K562 (cell line): ENCODE results near the gene LRRC9. TPM values are rescaled to one million over a fixed set of nuclear protein-coding genes. Genes with fewer than 3 reads are reported as not detected.

Experiments
- ATAC-seq: fragments of 200-7000 bp; cut with Tn5 transposase; 3 replicates; pipeline ENCODE4 v1.9.1; 2020; ENCODE audit warnings: moderate library complexity
- BruUV-seq: library from RNA; stranded (reverse); fragments of 400-500 nt; replicated peaks from 2 replicates; lab custom pipeline; 2021; lab: Mats Ljungman, UMichigan
- CTCF ChIA-PET: fragments of 300-600 bp; formaldehyde crosslinking; extraction: SDS; loops from one replicate; lab custom pipeline; 2021; ENCODE audit warnings: low intra/inter-chr PET ratio; lab: Yijun Ruan, JAX
- POLR2A ChIA-PET: fragments of 300-600, 350-650 bp; sonication (Branson Sonifier 250); formaldehyde crosslinking; extraction: SDS; loops from one replicate; lab custom pipeline; 2021; ENCODE audit warnings: antibody characterized with exemption, inconsistent platforms; lab: Yijun Ruan, JAX
- DNase-seq, 4 experiments: peaks; one replicate each; pipeline versions ENCODE4 v3.0.0 to v3.0.0-alpha.2; 2011 to 2018; ENCODE audit warnings: low spot score in 3 of 4, mixed read lengths in 3 of 4; ENCODE audit errors: extremely low read depth in 1 of 4
- FAIRE-seq: peaks from 2 replicates; lab custom pipeline; 2011; peaks lifted over from hg19 to GRCh38; lab: Jason Lieb, UNC
- H2AFZ ChIP-seq: 2 replicates; pipeline ENCODE4 v1.6.0; 2011; ENCODE audit warnings: low read depth, low read length, control low read depth, inconsistent platforms
- H3K27ac ChIP-seq: fragments of 200-600 bp; 3 replicates; pipeline ENCODE4 v1.8.0; 2011; ENCODE audit warnings: low read depth, mild to moderate bottlenecking, control low read depth, inconsistent platforms, low read length, moderate library complexity, mixed read lengths; ENCODE audit errors: extremely low read depth
- H3K27me3 ChIP-seq, 2 experiments: fragments of 300-600 bp in 1 of 2; 2 replicates in 1 of 2; 3 replicates in 1 of 2; pipeline versions ENCODE4 v1.6.0 to v1.8.0; 2011; ENCODE audit warnings: inconsistent platforms in 2 of 2, low read length in 2 of 2, mild to moderate bottlenecking in 1 of 2, mixed read lengths in 1 of 2, moderate library complexity in 1 of 2; ENCODE audit not compliant: control insufficient read depth in 2 of 2, insufficient read depth in 2 of 2
- H3K36me3 ChIP-seq: fragments of 300-600 bp; 3 replicates; pipeline ENCODE4 v1.8.0; 2011; ENCODE audit warnings: mild to moderate bottlenecking, low read length, inconsistent platforms; ENCODE audit not compliant: control insufficient read depth, insufficient read depth
- H3K4me1 ChIP-seq, 2 experiments: fragments of 200-600 bp in 1 of 2; replicated peaks in 1 of 2; 2 replicates in 1 of 2; 3 replicates in 1 of 2; pipeline versions ENCODE4 v1.5.1 to v1.8.0; 2011; ENCODE audit warnings: inconsistent platforms in 2 of 2, low read length in 2 of 2, mild to moderate bottlenecking in 1 of 2, mixed read lengths in 1 of 2, moderate library complexity in 1 of 2; ENCODE audit not compliant: control insufficient read depth in 2 of 2, insufficient read depth in 2 of 2
- H3K4me2 ChIP-seq: 2 replicates; pipeline ENCODE4 v1.6.1; 2011; ENCODE audit warnings: low read length, control low read depth, inconsistent platforms, mixed read lengths; ENCODE audit not compliant: insufficient read depth
- H3K4me3 ChIP-seq: fragments of 200-600 bp; sonication (generic), shearing (Covaris generic); 2 replicates; pipeline ENCODE4 v1.5.1; 2016; ENCODE audit warnings: control low read depth, inconsistent platforms
- H3K79me2 ChIP-seq: fragments of 200-600 bp; 3 replicates; pipeline ENCODE4 v1.8.0; 2011; ENCODE audit warnings: low read length, inconsistent platforms; ENCODE audit not compliant: control insufficient read depth, insufficient read depth
- H3K9ac ChIP-seq, 2 experiments: 2 replicates each; pipeline versions ENCODE4 v1.6.0 to v1.6.1; 2011; ENCODE audit warnings: low read depth in 2 of 2, low read length in 2 of 2, control low read depth in 1 of 2, inconsistent platforms in 1 of 2, mild to moderate bottlenecking in 1 of 2, mixed read lengths in 1 of 2; ENCODE audit not compliant: insufficient read depth in 1 of 2
- H3K9me1 ChIP-seq: one replicate; pipeline ENCODE4 v1.6.0; 2011; ENCODE audit warnings: inconsistent platforms, mild to moderate bottlenecking, low read length, moderate library complexity; ENCODE audit not compliant: control insufficient read depth, insufficient read depth
- H3K9me3 ChIP-seq: replicated peaks from 2 replicates; pipeline ENCODE4 v1.5.1; 2011; ENCODE audit warnings: low read depth, low read length, inconsistent platforms; ENCODE audit not compliant: control insufficient read depth, insufficient read depth
- H4K20me1 ChIP-seq: replicated peaks from 2 replicates; pipeline ENCODE4 v1.6.1; 2011; ENCODE audit warnings: low read length, inconsistent platforms, mixed read lengths; ENCODE audit not compliant: control insufficient read depth, insufficient read depth
- ATF3 ChIP-seq, 2 experiments: fragments of 450-650 bp in 1 of 2; sonication (generic) in 1 of 2; formaldehyde crosslinking in 1 of 2; IDR thresholded peaks in 1 of 2; conservative IDR thresholded peaks in 1 of 2; 2 replicates each; pipeline versions ENCODE4 v1.6.1 to v1.8.1; 2016 to 2023; ENCODE audit warnings: mild to moderate bottlenecking in 2 of 2, moderate library complexity in 2 of 2, inconsistent platforms in 1 of 2, missing genetic modification reagents in 1 of 2
- BCL6 ChIP-seq: fragments of 250-450 bp; sonication (Bioruptor Pico); IDR thresholded peaks from 2 replicates; pipeline ENCODE4 v1.4.0; 2020
- EGR1 ChIP-seq: fragments of 450-650 bp; conservative IDR thresholded peaks from 2 replicates; pipeline ENCODE4 v1.6.1; 2017; ENCODE audit warnings: mild to moderate bottlenecking
- NRF1 ChIP-seq, 2 experiments: fragments of 450-650 bp; IDR thresholded peaks in 1 of 2; conservative IDR thresholded peaks in 1 of 2; 2 replicates each; pipeline ENCODE4 v1.6.1; 2014; ENCODE audit warnings: mild to moderate bottlenecking in 2 of 2
- POLR2AphosphoS2 ChIP-seq: IDR thresholded peaks from 2 replicates; pipeline ENCODE4 v1.6.1; 2012; ENCODE audit warnings: low read length, improper control_type of control experiment
- RNF219 ChIP-seq: fragments of 250-450 bp; sonication (Bioruptor Pico); IDR thresholded peaks from 2 replicates; pipeline ENCODE4 v1.5.0; 2022; ENCODE audit warnings: mild to moderate bottlenecking
- SMAD2 ChIP-seq: fragments of 150-350 bp; IDR thresholded peaks from 2 replicates; pipeline ENCODE4 v1.6.1; 2014; ENCODE audit warnings: low read depth, mild to moderate bottlenecking, low read length
- THAP12 ChIP-seq: fragments of 250-450 bp; sonication (Bioruptor Pico); IDR thresholded peaks from 2 replicates; pipeline ENCODE4 v1.9.0; 2021; ENCODE audit warnings: mild to moderate bottlenecking, inconsistent platforms
- ZBTB17 ChIP-seq: fragments of 450-650 bp; formaldehyde crosslinking; IDR thresholded peaks from 2 replicates; pipeline ENCODE4 v1.4.0; 2020; ENCODE audit warnings: mild to moderate bottlenecking
- ZNF143 ChIP-seq: sonication (generic); formaldehyde crosslinking; IDR thresholded peaks from 2 replicates; pipeline ENCODE4 v1.9.0; 2022; ENCODE audit warnings: mild to moderate bottlenecking, missing genetic modification reagents
- ZNF445 ChIP-seq: fragments of 250-450 bp; sonication (Bioruptor Pico); IDR thresholded peaks from 2 replicates; pipeline ENCODE4 v1.4.0; 2020; ENCODE audit warnings: low read depth, mild to moderate bottlenecking, moderate library complexity
- whole genome bisulfite sequencing: fragments of 100-300 bp; shearing (Covaris generic); methylation state at CpG from one replicate; pipeline ENCODE4 v1.1.6; 2016; ENCODE audit warnings: low coverage, mixed read lengths; ENCODE audit not compliant: insufficient coverage; ENCODE audit errors: missing lambda C conversion rate; 5-methylcytosine and 5-hydroxymethylcytosine counted together
- in situ Hi-C: fragments of 300-500 bp; cut with MboI; formaldehyde crosslinking; loops from 4 replicates; pipeline ENCODE4 v1.15.0; 2018; ENCODE audit warnings: inconsistent platforms, mixed read lengths
- intact Hi-C: fragments of 100-400 bp; cut with micrococcal nuclease; formaldehyde crosslinking; loops from 2 replicates; pipeline ENCODE4 v1.14.2; 2022
- polyA plus RNA-seq, 8 experiments: library from polyadenylated mRNA; depleted of rRNA in 4 of 8; stranded (reverse) in 5 of 8; unstranded in 3 of 8; fragments of >200 nt; fragmentation: Nextera tagmentation in 2 of 8; fragmentation: Illumina TruSeq in 1 of 8; extraction: Ambion mirVana in 2 of 8; extraction: Trizol in 1 of 8; gene quantifications; 2 replicates each; pipeline versions ENCODE4 v1.2.1 to v1.2.3, GENCODE V29; 2011 to 2014; ENCODE audit warnings: inconsistent platforms in 1 of 8, missing spikeins in 1 of 8
- total RNA-seq, 7 experiments: library from RNA; depleted of rRNA in 6 of 7; stranded (reverse); fragments of >200 nt in 6 of 7; fragmentation: Illumina TruSeq in 2 of 7; extraction: Trizol in 2 of 7; gene quantifications; 2 replicates each; pipeline versions ENCODE4 v1.2.1 to v1.2.3, GENCODE V29; 2011 to 2021; ENCODE audit warnings: low replicate concordance in 1 of 7

Gene LRRC9
- total and polyA plus RNA-seq, 9 of the 15 experiments (the other 6 are each of a cell fraction or from before 2014, with no cell fraction given): not detected

GRCh38 chr14:59890676-59891075 lies 29.3 kb upstream of the LRRC9 start:
- Histone ChIP-seq H3K4me2 (no peak overlapping the region), H3K36me3 (no peaks in the 10 kb centered on the region), H3K4me3 (no peak overlapping the region), H4K20me1 (no peaks in the 10 kb centered on the region), H2AFZ (no peak overlapping the region), H3K9ac (no peak overlapping the region), H3K79me2 (no peaks in the 10 kb centered on the region), H3K27me3 (no peaks in the 10 kb centered on the region), H3K9me1 (no peaks in the 10 kb centered on the region), H3K9me3 (no peaks in the 10 kb centered on the region), H3K27ac (no peak overlapping the region), H3K4me1 (no peaks in the 10 kb centered on the region)
- intact Hi-C loops (loop anchor here (10.0 kb wide), 1 partner anchor 766 kb away; no protein-coding TSS in a partner anchor), in situ Hi-C loops (no loop called here)
- no peak for DNase-seq
- WGBS: 0% methylated on average over 2 of the region's 2 CpGs
- no peak for ATAC-seq
- FAIRE-seq: no peak
- CTCF ChIA-PET: no interaction called here
- TF ChIP-seq ATF3 (IDR thresholded peaks at IDR 0.05) (no peak), ATF3 (CRISPR knock-in tag; conservative IDR thresholded peaks at IDR 0.05) (no peak)
- no TSS peak for BruUV-seq
- POLR2A ChIA-PET: no interaction called here

GRCh38 chr14:59895721-59896120 lies 24.2 kb upstream of the LRRC9 start:
- WGBS: 0% methylated on average over 1 of the region's 1 CpG
- no peak for FAIRE-seq
- no peaks in the 10 kb centered on the region for H3K9me3 ChIP-seq
- H3K27ac ChIP-seq: no peak overlapping the region
- H3K9me1 ChIP-seq: no peaks in the 10 kb centered on the region
- no peak overlapping the region for H2AFZ ChIP-seq
- H4K20me1 ChIP-seq: no peaks in the 10 kb centered on the region
- no peak for DNase-seq
- no peak overlapping the region for H3K4me3 ChIP-seq
- no peaks in the 10 kb centered on the region for H3K27me3 ChIP-seq
- no peaks in the 10 kb centered on the region for H3K36me3 ChIP-seq
- no peak overlapping the region for H3K4me2 ChIP-seq
- intact Hi-C loops: loop anchor here (5.0 to 10.0 kb wide), 2 partner anchors 263 to 771 kb away; no protein-coding TSS in a partner anchor
- no peaks in the 10 kb centered on the region for H3K79me2 ChIP-seq
- no peaks in the 10 kb centered on the region for H3K4me1 ChIP-seq
- in situ Hi-C loops: no loop called here
- POLR2A ChIA-PET: interaction anchor here (0.7 kb wide), 1 partner anchor 70 kb away, joined by 4 read pairs; no protein-coding TSS in a partner anchor
- BruUV-seq: no TSS peak
- CTCF ChIA-PET: no interaction called here
- no peak overlapping the region for H3K9ac ChIP-seq
- no peak for ATAC-seq
- TF ChIP-seq BCL6 (CRISPR knock-in tag) (no peak), RNF219 (no peak), ZBTB17 (no peak), POLR2AphosphoS2 (no peak), NRF1 (conservative IDR thresholded peaks at IDR 0.05 in 1 of 2, IDR thresholded peaks at IDR 0.05 in 1 of 2) (no peak), SMAD2 (no peak), THAP12 (no peak), ZNF445 (no peak), ZNF143 (no peak), EGR1 (no peak)
